GM21360 (cell line): Measurements from ENCODE around the gene GABBR1.
A peak's percentile ranks its signal among the peaks of the same experiment; 100 is the strongest.

Experiments used
- ATAC-seq: cut with Tn5 transposase; IDR thresholded peaks from one replicate; pipeline ENCODE4 v1.9.1; 2021; ENCODE audit warnings: mild to moderate bottlenecking, moderate library complexity; ENCODE audit not compliant: unreplicated experiment

The GABBR1 gene

GRCh38 chr6:29655658-29656057 is 22.7 kb upstream of the GABBR1 start:
- ATAC-seq, result no peak

DNA sequence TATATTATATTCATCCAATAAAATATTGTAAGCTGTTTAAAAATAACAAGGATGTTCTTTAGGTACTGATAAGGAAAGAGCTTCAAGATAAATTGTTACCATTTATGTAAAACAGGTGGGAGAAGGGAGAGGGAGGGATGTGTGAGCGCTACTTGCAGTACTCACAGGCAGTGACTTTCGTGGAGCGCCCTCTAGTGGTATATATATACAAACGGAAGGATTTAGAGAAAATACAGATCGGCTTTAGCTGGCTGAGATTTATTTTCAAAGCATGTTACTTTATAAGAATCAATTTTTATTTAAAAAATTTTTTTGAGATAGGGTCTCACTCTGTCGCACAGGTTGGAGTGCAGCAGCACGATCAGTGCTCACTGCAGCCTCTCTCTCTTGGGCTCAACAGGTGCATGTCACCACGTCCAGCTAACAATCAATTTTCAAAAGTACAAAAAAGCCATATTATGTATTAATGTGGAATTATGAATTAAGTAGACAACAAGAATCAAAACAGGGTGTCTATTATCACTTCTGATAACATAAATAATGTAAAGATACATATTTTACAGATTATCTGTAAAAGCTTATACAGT is 20.6 kb upstream of the GABBR1 start:
- ATAC-seq, result no peak

DNA sequence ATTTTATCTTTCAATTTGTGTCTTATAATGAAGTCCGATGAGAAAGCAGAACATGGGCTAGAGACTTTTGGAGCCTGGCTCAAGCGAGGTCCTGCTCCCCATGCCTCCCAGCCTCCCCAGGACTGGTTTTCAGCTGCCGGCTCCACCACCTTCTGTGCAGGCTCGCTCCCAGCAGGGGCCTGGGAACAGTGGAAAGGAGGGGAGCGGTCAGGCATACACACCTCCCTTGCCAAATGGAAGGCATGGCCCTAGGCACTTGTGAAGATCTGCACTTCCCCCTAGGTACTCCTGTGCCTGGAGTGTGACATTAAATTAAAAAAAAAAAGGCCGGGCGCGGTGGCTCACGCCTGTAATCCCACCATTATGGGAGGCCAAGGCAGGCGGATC is 19.2 kb upstream of the GABBR1 start:
- ATAC-seq, result no peak

DNA sequence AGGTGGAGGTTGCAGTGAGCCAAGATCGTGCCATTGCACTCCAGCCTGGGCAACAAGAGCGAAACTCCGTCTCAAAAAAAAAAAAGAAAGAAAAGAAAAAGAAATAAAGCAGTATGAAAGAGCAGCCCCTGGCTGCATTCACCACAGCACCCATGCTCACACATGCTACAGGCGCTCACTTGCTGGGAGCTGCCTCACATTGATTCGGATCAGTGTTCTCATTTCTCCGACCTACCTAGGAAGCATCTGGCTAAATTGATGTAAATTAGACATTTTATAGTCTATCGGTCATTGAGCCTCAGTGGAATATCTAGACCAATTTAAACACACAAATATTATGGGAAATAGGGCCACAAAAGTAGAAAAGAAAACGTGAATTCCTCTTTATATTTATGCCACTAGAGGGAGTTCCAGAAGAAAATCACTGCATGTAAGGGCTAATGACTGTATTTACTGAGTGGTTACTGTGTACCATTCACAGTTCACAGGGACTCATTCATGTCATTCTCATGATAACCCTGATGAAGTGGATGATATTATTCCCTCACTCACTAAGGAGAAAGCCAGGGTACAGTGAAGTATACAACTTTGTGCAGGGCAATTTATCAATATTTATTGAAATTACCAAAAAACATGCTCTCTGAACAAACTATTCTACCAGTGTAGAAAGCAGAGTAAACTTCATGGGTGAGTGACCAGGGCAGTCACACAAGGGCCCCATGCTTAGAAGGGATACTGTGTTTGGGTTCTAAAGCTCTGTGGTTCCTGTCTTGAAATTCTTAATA is 18.6 kb upstream of the GABBR1 start:
- ATAC-seq, result no peak

GRCh38 chr6:29649701-29650673 is 17.0 kb upstream of the GABBR1 start:
- peak; percentile 94 for ATAC-seq

- no peak for ATAC-seq
Observed at GRCh38 chr6:29647927-29648642, 15.1 kb upstream of the GABBR1 start.

DNA sequence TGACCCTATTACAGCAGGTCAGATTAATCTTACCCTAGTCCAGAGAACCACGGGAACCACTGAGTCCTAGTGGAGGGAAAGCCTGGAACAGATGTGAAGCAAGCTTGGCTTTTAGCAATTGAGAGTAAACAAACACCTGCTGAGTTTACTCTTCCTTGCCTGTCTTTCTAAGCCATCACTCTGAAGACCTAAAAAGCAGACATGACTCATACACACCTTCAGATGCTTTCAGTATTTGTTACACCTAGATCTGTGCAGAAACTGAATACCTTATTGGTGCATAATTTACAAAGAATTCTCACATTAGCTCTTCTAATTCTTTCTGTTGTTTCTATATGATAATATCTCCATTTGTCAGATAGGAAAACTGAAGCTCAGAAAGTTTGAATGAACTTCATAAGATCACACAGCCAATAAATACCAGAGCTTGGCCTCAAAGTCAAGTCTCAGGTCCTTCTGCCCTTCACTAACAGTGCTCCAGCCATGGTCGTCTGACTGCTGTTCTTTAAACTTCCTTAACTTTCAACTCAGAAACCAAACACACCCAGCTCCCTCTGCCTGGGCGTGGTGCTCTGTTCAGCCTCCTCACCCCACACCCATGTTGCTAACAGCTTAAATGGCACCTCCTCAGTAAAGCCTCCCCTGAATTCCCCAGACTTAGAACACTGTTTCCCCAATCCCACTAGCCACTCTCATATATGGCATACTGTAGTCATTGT is 8.6 kb upstream of the GABBR1 start:
- no peak for ATAC-seq

GRCh38 chr6:29637247-29637646 is 4.3 kb upstream of the GABBR1 start:
- ATAC-seq, result no peak

- peak; percentile 12 for ATAC-seq
Observed at GRCh38 chr6:29633534-29633905, 537 bp upstream of the GABBR1 start.

DNA sequence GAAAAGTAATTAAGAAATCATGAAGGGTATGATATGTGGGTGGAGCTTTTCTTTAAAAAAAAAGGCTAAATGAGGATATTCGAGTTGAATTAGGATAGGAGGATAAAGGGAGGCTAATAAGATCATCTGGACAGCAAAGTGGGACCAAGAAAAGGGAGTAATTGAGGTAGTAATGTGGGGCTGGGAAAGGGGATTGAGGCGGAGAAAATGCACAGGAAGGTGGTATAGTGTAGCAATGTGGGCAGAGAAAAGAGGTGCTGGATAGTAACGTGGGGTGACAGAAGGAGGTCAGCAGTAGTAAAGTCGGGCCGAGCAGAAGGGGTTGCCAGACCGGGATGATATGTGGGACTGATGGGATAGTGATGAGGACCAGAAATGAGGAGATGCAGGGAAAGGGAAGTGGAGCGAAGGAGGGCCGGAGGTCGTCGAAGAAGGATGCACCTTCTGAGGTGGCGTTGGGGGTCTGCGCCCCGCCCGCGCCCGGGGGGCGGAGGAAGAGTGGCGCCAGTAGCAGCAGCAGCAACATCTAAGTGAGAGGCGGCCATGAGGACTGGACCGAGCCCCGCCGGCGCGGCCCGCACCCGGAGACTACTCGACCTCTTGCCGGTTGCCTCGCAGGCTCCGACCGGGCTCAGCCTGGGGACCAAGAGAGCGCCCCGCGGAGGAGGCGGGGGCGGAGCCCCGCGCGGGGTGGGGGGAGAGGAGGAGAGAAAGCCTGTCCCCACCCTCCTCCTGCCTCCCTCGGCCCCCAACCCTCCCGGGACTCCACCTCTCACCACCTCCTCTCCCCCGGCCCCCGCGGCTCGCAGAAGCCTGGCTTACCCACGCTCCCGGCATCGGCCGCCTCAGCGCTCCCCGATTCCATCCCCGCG is 887 bp downstream of the GABBR1 start:
- peak; percentile 28 for ATAC-seq

DNA sequence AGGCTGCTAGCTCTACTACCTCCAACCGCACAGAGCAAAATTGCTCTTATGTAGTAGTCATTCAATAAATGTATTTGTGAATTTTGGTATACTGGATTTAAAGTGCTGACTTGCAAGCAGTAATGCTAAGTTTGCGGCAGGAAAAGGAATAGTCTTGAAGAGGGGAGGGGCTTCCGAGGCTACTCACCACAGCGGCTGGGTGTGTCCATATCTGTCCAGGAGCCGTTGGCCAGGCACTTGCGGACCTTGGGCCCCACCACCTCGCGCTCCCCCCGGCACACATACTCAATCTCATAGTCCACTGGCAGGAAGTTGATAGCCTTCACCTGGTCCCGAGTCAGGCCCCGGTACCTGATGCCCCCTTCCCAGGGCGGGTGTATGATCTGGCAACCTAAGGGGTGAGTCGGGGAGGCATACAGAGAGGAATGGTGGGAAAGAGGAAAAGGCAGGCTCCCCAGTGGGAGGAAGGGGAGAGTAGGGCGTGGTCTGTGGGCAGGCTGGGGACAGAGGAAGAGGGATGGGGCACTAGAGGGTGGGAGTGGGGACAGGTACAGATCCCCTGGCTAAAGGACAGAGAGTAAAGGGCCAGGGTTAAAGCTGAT is 1.7 kb downstream of the GABBR1 start:
- ATAC-seq, result no peak

- ATAC-seq, result no peak
Observed at GRCh38 chr6:29630315-29630714, 2.7 kb downstream of the GABBR1 start.

DNA sequence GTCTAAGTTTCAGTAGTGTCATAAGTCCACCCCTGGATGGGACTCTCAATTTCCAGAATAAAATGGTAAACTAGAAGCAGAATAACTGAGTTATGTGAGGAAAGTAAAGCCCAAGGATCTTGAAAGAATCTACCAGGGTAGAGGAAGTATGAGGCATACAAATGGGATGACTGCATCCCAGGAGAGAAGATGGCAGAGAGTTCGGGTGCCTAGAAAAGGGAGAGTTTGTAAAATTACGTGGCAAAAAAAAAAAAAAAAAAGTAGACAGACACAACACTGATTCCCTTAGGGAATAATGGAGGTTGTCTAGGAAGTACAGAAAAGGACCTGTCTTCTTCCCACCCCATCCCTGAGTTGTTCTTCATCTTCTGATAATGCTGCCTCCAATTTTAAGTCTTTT is 3.4 kb downstream of the GABBR1 start:
- ATAC-seq, result no peak

DNA sequence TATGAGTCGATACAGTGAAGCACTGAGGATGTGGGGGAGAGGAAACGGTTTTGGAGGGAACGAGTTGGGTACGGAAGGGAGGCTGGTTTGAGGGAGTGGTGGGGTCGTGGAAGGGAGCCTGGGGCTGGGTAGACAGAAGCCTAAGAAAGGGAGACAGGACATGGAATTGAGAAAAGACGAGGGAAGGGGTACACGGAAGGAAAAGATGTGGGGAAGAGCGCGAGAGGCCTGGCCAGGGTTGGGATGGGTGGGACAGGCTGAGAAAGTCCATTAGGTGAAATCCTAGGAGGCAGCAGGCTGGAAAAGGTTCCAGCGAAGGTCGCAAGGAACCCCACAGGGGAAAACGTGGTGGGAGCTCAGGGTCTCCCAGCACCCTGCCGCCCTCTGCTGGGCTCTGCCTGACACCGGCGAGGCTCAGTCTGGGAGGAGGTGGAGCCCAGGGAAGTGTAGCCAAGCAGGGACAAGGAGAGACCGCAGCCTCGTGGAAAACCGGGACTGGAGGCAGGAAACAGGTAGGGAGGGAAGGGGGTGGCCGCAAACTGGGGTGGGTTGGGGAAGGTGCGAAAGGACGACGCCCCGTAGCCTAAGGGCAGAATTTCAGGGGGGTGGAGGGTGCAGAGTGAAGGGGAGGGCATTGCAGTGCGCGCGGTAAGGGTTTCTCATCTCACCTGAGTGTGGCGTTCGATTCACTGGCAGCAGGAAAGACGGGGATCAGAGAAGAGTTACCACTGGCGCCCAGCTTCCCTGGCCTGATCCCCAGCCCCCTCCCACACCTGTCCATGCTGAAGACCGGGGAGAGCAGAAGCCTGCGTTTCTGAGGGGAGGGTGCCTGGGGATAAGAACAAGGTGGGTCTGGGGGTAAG is 4.3 kb downstream of the GABBR1 start:
- ATAC-seq, result no peak

DNA sequence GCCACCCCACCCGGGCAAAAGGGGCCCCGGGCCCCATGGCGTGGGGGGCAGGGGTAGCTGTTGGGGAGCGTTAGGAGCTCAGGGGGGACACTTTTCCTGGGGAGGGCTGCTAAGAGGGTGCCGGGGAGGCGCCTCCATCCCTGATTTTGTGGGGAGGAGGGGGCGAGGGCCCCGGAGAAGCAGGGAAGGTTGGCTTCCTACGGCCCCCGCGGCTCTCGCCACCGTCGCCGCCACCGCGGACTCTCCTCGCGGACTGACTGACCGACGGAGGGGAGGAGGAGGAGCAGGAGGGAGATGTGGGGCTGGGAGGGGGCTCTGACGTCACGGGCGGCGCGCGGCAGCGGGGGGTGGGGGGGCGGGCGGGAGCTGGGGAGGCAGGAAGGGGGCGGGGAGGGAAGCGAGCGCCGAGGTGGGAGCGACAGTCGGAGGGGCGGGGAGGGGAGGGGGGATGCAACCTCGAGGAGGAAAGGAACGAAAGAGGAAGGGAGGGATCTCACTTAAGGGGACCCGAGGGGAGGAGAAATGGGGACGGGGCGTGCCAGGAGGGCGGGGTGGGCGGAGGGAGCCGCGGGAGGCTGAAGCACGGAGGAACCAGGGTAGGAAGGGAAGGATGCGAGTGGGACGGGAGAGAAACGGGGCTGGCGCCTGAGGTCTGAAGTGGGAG is 5.1 kb downstream of the GABBR1 start:
- no peak for ATAC-seq

GRCh38 chr6:29626948-29627754 is 5.8 kb downstream of the GABBR1 start:
- no peak for ATAC-seq
